RWPE1 (cell line): Measurements from ENCODE around the gene KCNS3.
"Not testable (repeated sequence)": the region's sequence is repeated elsewhere in the genome, so short reads cannot be mapped to it uniquely, and the experiment has no call there.

Experiments used
- CTCF ChIA-PET: fragments of 350-600 bp; sonication (Branson Sonifier 250); formaldehyde crosslinking; extraction: SDS; loops from one replicate; lab custom pipeline; 2021; lab: Yijun Ruan, JAX
- POLR2A ChIA-PET: fragments of 400-600 bp; formaldehyde crosslinking; extraction: SDS; loops from one replicate; lab custom pipeline; 2020; ENCODE audit warnings: antibody characterized with exemption; ENCODE audit not compliant: low non-redundant PET; lab: Yijun Ruan, JAX
- DNase-seq: peaks from one replicate; pipeline ENCODE4 v3.0.0; 2012; ENCODE audit warnings: low spot score
- H3K27ac ChIP-seq: fragments of 450-650 bp; 2 replicates; pipeline ENCODE4 v1.5.1; 2017
- TF ChIP-seq, protein P1 (sequence below): fragments of 450-650 bp; conservative IDR thresholded peaks from 2 replicates; pipeline ENCODE4 v1.5.1; 2017; ENCODE audit warnings: low read depth, mild to moderate bottlenecking

KCNS3 gene

DNA sequence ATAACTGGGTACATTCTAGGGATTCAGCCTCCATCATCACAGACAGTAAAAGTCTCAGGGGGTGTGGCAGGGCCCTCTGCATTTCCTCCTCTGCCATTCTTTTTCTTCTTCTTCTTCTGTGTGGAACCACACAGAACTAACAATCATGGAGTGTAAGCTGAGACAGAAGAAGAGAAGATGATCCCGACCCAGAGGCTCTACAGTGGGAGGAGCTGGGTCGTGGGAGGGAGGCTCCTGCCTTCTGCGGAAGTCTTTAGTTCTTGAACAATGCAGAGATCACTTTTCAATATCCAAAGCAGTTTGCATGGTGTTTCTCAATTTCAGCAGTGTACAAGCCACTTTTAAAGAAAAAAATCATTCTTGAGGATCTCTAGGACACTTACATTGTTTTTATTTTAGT lies 80.9 kb downstream of the KCNS3 start:
- TF ChIP-seq, protein P1, sequence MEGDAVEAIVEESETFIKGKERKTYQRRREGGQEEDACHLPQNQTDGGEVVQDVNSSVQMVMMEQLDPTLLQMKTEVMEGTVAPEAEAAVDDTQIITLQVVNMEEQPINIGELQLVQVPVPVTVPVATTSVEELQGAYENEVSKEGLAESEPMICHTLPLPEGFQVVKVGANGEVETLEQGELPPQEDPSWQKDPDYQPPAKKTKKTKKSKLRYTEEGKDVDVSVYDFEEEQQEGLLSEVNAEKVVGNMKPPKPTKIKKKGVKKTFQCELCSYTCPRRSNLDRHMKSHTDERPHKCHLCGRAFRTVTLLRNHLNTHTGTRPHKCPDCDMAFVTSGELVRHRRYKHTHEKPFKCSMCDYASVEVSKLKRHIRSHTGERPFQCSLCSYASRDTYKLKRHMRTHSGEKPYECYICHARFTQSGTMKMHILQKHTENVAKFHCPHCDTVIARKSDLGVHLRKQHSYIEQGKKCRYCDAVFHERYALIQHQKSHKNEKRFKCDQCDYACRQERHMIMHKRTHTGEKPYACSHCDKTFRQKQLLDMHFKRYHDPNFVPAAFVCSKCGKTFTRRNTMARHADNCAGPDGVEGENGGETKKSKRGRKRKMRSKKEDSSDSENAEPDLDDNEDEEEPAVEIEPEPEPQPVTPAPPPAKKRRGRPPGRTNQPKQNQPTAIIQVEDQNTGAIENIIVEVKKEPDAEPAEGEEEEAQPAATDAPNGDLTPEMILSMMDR = no peak
- DNase-seq = no peak
- H3K27ac ChIP-seq = no peak overlapping the region
- POLR2A ChIA-PET = no interaction called here
- CTCF ChIA-PET = interaction anchor here (0.5 kb wide), 1 partner anchor 215 kb away, joined by 3 read pairs; no protein-coding TSS in a partner anchor

DNA sequence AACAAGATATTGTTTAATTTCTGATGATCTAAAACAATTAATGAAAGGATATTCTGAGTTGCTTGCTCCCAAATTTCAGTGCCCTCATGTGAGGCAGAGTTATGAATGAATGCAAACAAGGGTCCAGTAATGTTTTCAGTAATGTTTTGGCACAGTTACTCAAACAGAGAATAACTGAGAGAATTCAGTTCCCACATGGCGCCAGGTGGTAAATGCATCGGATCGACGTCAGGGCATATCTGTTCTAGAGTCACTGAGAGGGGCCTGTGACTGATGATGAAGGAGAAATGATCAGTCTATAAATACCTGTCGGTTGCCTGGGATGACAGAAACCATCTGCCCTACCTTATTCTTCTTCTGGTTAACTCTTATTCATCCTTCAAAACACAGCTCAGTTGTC lies 81.4 kb downstream of the KCNS3 start:
- DNase-seq = no peak
- H3K27ac ChIP-seq = no peak overlapping the region
- CTCF ChIA-PET = interaction anchor here (0.5 kb wide), 1 partner anchor 214 kb away, joined by 3 read pairs; no protein-coding TSS in a partner anchor
- TF ChIP-seq, protein P1 = no peak
- POLR2A ChIA-PET = no interaction called here

DNA sequence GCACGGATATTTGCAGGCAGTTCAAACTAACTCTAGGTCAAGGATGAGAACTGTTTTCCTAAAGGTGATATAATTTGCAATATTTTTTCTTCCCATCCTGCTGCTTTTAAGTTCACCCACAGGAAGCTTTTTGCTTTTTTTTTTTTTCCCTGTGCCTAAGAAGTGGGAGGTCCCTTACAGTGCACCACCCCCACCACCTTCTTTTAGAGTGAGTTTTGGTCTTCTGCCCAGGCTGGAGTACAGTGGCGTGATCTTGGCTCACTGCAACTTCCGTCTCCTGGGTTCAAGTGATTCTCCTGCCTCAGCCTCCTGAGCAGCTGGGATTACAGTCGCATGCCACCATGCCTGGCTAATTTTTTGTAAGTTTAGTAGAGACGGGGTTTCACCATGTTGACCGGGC lies 82.5 kb downstream of the KCNS3 start:
- TF ChIP-seq, protein P1 = no peak
- POLR2A ChIA-PET = no interaction called here
- H3K27ac ChIP-seq = no peak overlapping the region
- CTCF ChIA-PET = interaction anchor here (0.6 kb wide), 1 partner anchor 217 kb away, joined by 3 read pairs; no protein-coding TSS in a partner anchor
- DNase-seq = no peak

DNA sequence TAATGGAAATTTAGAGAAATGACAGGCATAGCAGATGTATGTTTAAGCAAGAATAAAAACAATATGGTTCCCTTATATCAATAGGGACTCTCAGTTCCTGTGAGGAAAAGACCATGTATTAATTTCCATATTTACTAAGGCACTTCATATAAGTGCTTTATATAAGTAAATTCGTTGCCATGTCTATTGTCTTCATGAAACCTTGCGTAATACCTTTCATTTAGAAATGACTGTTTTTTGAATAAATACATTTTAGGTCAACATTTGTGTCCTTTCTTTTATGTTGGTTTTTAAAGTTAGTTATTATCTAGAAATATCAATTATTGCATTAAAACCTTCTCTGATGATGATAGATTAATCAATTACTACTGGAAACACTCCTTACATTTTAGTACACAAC lies 83.3 kb downstream of the KCNS3 start:
- CTCF ChIA-PET = no interaction called here
- no peak overlapping the region for H3K27ac ChIP-seq
- TF ChIP-seq, protein P1 = no peak
- POLR2A ChIA-PET = no interaction called here
- DNase-seq = no peak

DNA sequence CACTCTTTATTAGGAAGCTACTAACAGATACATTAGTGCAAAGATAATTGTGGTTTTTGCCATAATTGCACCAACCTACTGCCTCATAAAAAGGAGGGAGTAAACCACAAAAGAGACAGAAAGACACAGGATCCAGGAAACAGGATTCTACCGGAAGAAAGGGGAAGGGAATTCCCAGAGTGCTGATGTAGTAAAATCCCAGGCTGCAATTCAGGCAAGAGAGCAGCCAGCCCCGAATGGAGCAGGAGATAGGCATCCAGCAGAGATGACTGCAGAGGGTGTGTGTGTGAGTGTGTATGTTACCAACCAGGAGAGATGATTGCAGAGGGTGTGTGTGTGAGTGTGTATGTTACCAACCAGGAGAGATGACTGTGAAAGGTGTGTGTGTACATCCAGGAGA lies 84.4 kb downstream of the KCNS3 start:
- ChIA-PET CTCF (no interaction called here), POLR2A (no interaction called here)
- TF ChIP-seq, protein P1 = no peak
- H3K27ac ChIP-seq = no peak overlapping the region
- DNase-seq = no peak

DNA sequence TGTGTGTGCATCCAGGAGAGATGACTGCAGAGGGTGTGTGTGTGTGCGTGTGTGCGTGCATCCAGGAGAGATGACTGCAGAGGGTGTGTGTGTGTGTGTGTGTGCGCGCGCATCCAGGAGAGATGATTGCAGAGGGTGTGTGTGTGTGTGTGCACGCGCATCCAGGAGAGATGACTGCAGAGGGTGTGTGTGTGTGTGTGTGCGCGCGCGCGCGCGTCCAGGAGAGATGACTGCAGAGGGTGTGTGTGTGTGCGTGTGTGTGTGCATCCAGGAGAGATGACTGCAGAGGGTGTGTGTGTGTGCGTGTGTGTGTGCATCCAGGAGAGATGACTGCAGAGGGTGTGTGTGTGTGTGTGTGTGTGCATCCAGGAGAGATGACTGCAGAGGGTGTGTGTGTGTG lies 85.1 kb downstream of the KCNS3 start:
- DNase-seq, POLR2A ChIA-PET, H3K27ac ChIP-seq, CTCF ChIA-PET: not testable (repeated sequence)

DNA sequence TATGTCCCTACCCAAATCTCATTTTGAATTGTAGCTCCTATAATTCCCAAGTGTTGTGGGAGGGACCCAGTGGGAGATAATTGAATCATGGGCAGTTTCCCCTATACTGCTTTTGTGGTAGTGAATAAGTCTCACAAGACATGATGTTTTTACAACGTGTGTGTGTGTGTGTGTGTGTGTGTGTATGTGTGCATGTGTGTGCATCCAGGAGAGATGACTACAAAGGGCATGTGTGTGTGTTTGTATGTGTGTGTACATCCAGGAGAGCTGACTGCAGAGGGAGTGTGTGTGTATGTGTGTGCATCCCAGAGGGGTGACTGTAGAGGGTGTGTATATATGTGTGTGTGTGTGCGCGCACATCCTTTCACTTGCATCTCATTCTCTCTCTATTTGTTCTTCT lies 86.7 kb downstream of the KCNS3 start:
- no peak for DNase-seq
- CTCF ChIA-PET = no interaction called here
- POLR2A ChIA-PET = no interaction called here

More for the DNA sequence above, 86.7 kb downstream of the KCNS3 start:
- TF ChIP-seq, protein P1 = no peak
- H3K27ac ChIP-seq = no peak overlapping the region
